Measurements from ENCODE around the gene YAE1.

GRCh38 chr7:39577229-39577874 is 11.1 kb downstream of the YAE1 start:
- TF ChIP-seq CTCF (IDR thresholded peaks at IDR 0.05; ENCODE audit: insufficient read depth, low read length, poor library complexity, severe bottlenecking), result no peak
- TF ChIP-seq EZH2phosphoT487 (conservative IDR thresholded peaks at IDR 0.05; ENCODE audit: low read length), result no peak

All from SU-DHL-6 (cell line).